HG02981 (cell line): ENCODE results near the gene SNED1.

Experiments used
- ATAC-seq: cut with Tn5 transposase; IDR thresholded peaks from one replicate; pipeline ENCODE4 v1.9.1; 2021; ENCODE audit warnings: mild to moderate bottlenecking, moderate library complexity; ENCODE audit not compliant: unreplicated experiment

Gene SNED1

GRCh38 chr2:241043581-241043980 lies 45.2 kb downstream of the SNED1 start:
- ATAC-seq = no peak

GRCh38 chr2:241047253-241048010 lies 49.0 kb downstream of the SNED1 start:
- ATAC-seq = no peak

GRCh38 chr2:241048149-241048948 lies 49.9 kb downstream of the SNED1 start:
- ATAC-seq = no peak

- ATAC-seq = no peak
These were observed 50.5 kb downstream of the SNED1 start for GRCh38 chr2:241048949-241049343.

GRCh38 chr2:241049739-241050623 lies 51.6 kb downstream of the SNED1 start:
- ATAC-seq = no peak

- no peak for ATAC-seq
These were observed 52.5 kb downstream of the SNED1 start for GRCh38 chr2:241050624-241051577.

- no peak for ATAC-seq
These were observed 53.4 kb downstream of the SNED1 start for GRCh38 chr2:241051578-241052487.

GRCh38 chr2:241052677-241053360 lies 54.4 kb downstream of the SNED1 start:
- ATAC-seq = no peak

- no peak for ATAC-seq
These were observed 55.3 kb downstream of the SNED1 start for GRCh38 chr2:241053576-241054251.

- ATAC-seq = no peak
These were observed 62.9 kb downstream of the SNED1 start for GRCh38 chr2:241061275-241061674.

- no peak for ATAC-seq
These were observed 64.1 kb downstream of the SNED1 start for GRCh38 chr2:241062389-241063092.

GRCh38 chr2:241063093-241063551 lies 64.7 kb downstream of the SNED1 start:
- no peak for ATAC-seq

GRCh38 chr2:241063587-241063986 lies 65.2 kb downstream of the SNED1 start:
- no peak for ATAC-seq

- ATAC-seq = no peak
These were observed 65.8 kb downstream of the SNED1 start for GRCh38 chr2:241064008-241064801.

- no peak for ATAC-seq
These were observed 66.5 kb downstream of the SNED1 start for GRCh38 chr2:241064802-241065354.

GRCh38 chr2:241065355-241065803 lies 67.0 kb downstream of the SNED1 start:
- no peak for ATAC-seq
